Retinal pigment epithelial cell (primary cell): ENCODE measurements around the gene EWSR1.

ENCODE experiments used
- DNase-seq: peaks from one replicate; pipeline ENCODE4 v3.0.0-alpha.2; 2010; ENCODE audit warnings: low read depth
- H3K4me3 ChIP-seq: 2 replicates; pipeline ENCODE4 v1.5.1; 2011; ENCODE audit warnings: mild to moderate bottlenecking, low read length, control low read depth, moderate library complexity
- CTCF ChIP-seq: conservative IDR thresholded peaks from 2 replicates; pipeline ENCODE4 v1.5.1; 2011; ENCODE audit warnings: low read depth, low read length, control low read depth, inconsistent platforms

The EWSR1 gene

GRCh38 chr22:29272624-29273023, 4.6 kb downstream of the EWSR1 start:
- no peak for DNase-seq
- H3K4me3 ChIP-seq: no peak overlapping the region
- no peak for TF ChIP-seq CTCF

- TF ChIP-seq CTCF: no peak
- H3K4me3 ChIP-seq: no peak overlapping the region
- DNase-seq: no peak
These were observed 7.1 kb downstream of the EWSR1 start for GRCh38 chr22:29275167-29275566.

- H3K4me3 ChIP-seq: no peak overlapping the region
- no peak for TF ChIP-seq CTCF
- no peak for DNase-seq
These were observed 7.9 kb downstream of the EWSR1 start for GRCh38 chr22:29275819-29276565.

DNA sequence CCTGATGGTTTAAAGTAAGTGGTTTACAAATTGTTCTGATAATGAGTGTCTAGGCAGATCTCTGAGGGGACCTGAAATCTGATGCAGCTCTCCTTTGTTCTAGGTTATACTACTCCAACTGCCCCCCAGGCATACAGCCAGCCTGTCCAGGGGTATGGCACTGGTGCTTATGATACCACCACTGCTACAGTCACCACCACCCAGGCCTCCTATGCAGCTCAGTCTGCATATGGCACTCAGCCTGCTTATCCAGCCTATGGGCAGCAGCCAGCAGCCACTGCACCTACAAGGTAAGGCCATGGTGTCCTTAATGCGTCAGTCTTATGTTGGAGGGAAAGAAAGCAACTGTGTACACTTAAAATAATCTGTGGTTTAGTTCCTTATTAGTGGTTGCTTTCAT, 9.9 kb downstream of the EWSR1 start:
- no peak for DNase-seq
- H3K4me3 ChIP-seq: no peak overlapping the region
- no peak for TF ChIP-seq CTCF

DNA sequence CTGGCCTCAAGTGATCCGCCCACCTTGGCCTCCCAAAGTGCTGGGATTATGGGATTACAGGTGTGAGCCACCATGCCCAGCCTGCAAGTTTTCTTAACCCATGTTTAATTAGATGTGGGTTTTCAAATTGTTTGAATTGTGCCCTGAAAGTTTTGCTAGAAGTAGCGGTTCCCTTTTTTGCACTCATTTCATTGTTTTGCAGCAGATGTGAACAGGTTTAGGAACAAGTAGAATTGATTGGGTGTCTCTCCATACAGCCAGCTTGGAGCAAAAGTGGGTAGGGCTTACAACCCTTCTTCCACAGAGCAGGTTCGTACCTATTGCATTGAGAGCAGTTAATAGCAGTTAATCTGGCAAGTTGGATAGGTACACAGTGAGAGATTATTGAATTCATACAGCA, 16.1 kb downstream of the EWSR1 start:
- TF ChIP-seq CTCF: no peak
- DNase-seq: no peak
- H3K4me3 ChIP-seq: no peak overlapping the region

DNA sequence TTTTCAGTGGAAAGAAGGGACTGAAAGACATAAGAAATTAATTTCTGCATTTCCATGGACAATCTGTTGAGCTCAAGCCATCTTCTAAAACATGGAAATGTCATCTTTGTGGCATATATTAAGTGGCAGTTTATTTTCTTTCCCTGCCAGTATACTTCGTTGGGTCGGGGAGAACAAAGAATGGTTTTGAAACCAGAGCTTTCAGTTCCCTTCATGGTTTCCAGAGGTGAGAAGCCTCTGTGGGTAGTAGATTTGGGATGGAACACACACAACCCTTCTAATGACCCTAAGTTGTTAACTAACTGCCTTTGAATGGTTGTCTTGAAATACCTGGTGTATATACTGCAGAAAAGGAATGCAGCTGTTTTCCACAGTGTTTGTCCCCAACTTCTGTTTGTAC, 20.8 kb downstream of the EWSR1 start:
- DNase-seq: no peak
- H3K4me3 ChIP-seq: no peak overlapping the region
- TF ChIP-seq CTCF: no peak

- DNase-seq: no peak
- no peak overlapping the region for H3K4me3 ChIP-seq
- no peak for TF ChIP-seq CTCF
These were observed 22.0 kb downstream of the EWSR1 start for GRCh38 chr22:29290061-29290460.
